Upper lobe of right lung (tissue), 1 donor: Measurements from ENCODE around the gene SELENOF. TPM values are rescaled to one million over a fixed set of nuclear protein-coding genes. Genes with fewer than 3 reads are reported as not detected.
"Not testable (repeated sequence)": the region's sequence is repeated elsewhere in the genome, so short reads cannot be mapped to it uniquely, and the experiment has no call there.

Source experiments
- ATAC-seq: fragments of 200-7000 bp; cut with Tn5 transposase; one replicate; pipeline ENCODE4 v1.9.1; 2020; ENCODE audit warnings: mild to moderate bottlenecking, moderate library complexity
- DNase-seq: peaks from one replicate; pipeline ENCODE4 v3.0.0-alpha.2; 2020
- H3K27ac ChIP-seq: fragments of 200-600 bp; one replicate; pipeline ENCODE4 v1.8.0; 2022
- H3K27me3 ChIP-seq: fragments of 200-600 bp; one replicate; pipeline ENCODE4 v1.8.0; 2022; ENCODE audit warnings: mild to moderate bottlenecking
- H3K36me3 ChIP-seq: fragments of 200-600 bp; one replicate; pipeline ENCODE4 v1.8.0; 2022
- H3K4me1 ChIP-seq: fragments of 200-600 bp; one replicate; pipeline ENCODE4 v1.8.0; 2022
- H3K4me3 ChIP-seq: fragments of 200-600 bp; one replicate; pipeline ENCODE4 v1.8.0; 2022; ENCODE audit warnings: mild to moderate bottlenecking
- H3K9me3 ChIP-seq: fragments of 200-600 bp; one replicate; pipeline ENCODE4 v1.8.0; 2022
- intact Hi-C: fragments of 100-400 bp; cut with DNase I; formaldehyde crosslinking; loops from one replicate; pipeline ENCODE4 v1.11.0; 2022
- total RNA-seq: library from RNA; stranded (reverse); fragmentation: NEBNext Ultra II Directional; extraction: Animal tissue kit (Norgen Biotek cat#: 25700); gene quantifications from one replicate; pipeline ENCODE4 v1.2.1, GENCODE V29; 2021
- TF ChIP-seq, protein P1 (sequence below): fragments of 200-600 bp; IDR thresholded peaks from one replicate; pipeline ENCODE4 v1.8.0; 2022; ENCODE audit warnings: antibody characterized with exemption
- donor health status: DM: no; HTN: yes; CAD: no; lungs with severe emphysema.

The SELENOF gene
- total RNA-seq, 1 donor from 2014 or later, result 197 TPM

DNA sequence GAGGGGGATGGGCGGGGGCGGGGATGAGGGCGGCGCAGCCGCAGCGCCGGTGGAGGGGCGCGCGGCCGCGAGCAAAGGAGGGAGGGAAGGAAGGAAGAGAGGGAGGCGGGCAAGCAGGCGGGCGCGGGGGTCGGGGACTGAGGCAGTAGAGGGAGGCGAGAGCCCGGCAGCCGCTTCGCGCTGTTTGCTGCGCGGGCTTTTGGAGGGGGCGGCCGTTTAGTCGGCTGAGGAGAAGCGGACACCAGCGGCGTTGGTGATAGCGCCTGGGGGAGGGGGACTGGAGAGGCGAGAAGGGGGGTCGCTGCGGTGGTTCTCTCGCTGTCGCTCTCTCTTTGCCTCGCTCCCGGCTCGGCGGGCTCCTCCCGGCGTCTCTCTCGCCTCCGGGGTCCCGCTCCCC is 673 bp upstream of the SELENOF start, which contains the start of gene HS2ST1:
Gene HS2ST1 (plus strand): TSS at position 35 of the 397 bp plus-strand sequence.
- H3K4me3 ChIP-seq, result peak within 1 kb of the TSS; percentile 64
- DNase-seq (no peak), ATAC-seq (no peak)
- peak within 1 kb of the TSS; percentile 93 for H3K27ac ChIP-seq
- H3K4me1 ChIP-seq, result peaks cover 13% of the 10 kb centered on the region
- no peaks in the 10 kb centered on the region for H3K27me3 ChIP-seq
- intact Hi-C loops, result no loop called here
- H3K36me3 ChIP-seq, result no peaks in the 10 kb centered on the region
- H3K9me3 ChIP-seq, result no peaks in the 10 kb centered on the region
- TF ChIP-seq, protein P1, sequence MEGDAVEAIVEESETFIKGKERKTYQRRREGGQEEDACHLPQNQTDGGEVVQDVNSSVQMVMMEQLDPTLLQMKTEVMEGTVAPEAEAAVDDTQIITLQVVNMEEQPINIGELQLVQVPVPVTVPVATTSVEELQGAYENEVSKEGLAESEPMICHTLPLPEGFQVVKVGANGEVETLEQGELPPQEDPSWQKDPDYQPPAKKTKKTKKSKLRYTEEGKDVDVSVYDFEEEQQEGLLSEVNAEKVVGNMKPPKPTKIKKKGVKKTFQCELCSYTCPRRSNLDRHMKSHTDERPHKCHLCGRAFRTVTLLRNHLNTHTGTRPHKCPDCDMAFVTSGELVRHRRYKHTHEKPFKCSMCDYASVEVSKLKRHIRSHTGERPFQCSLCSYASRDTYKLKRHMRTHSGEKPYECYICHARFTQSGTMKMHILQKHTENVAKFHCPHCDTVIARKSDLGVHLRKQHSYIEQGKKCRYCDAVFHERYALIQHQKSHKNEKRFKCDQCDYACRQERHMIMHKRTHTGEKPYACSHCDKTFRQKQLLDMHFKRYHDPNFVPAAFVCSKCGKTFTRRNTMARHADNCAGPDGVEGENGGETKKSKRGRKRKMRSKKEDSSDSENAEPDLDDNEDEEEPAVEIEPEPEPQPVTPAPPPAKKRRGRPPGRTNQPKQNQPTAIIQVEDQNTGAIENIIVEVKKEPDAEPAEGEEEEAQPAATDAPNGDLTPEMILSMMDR, result no peak

GRCh38 chr1:86913399-86913895 is 479 bp downstream of the SELENOF start:
- TF ChIP-seq, protein P1, result no peak
- peak overlapping the region; percentile 93 for H3K27ac ChIP-seq
- H3K9me3 ChIP-seq, result no peaks in the 10 kb centered on the region
- intact Hi-C loops, result no loop called here
- H3K4me1 ChIP-seq, result peaks cover 13% of the 10 kb centered on the region
- H3K27me3 ChIP-seq, result no peaks in the 10 kb centered on the region
- H3K36me3 ChIP-seq, result no peaks in the 10 kb centered on the region
- no peak for DNase-seq
- peak overlapping the region; percentile 64 for H3K4me3 ChIP-seq
- ATAC-seq, result no peak

DNA sequence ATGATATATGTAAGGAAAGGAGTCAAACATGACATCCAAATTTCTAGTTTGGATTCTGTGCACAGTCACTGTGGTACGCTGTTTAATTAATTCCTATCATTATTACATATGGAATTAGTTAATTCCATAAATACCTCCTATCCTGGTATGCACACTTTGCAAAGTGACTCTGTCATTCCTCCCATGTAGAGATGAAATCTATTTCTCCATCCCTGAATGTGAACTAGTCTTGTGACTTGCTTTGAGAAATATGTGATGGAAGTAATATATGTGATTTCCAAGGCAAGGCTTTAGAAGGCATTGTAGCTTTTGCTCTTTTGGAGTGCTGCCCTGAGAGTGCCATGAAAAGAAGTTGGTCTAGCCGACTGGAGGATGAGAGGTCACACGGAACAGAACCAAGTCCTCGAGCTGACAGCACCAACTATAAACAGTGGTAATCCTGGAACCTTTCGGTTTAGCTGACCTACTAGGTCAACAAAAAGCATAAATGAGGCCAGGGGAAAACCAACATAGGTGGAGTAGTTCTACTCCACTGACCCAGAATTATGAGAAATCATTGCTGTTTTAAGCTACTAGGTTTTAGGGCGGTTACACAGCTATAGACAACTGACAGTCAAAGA is 1.5 kb downstream of the SELENOF start:
- Histone ChIP-seq H3K27ac (no peak overlapping the region), H3K4me1 (peaks cover 13% of the 10 kb centered on the region), H3K36me3 (peaks cover 2% of the 10 kb centered on the region), H3K9me3 (no peaks in the 10 kb centered on the region), H3K27me3 (no peaks in the 10 kb centered on the region), H3K4me3 (peak overlapping the region; percentile 64)
- no peak for DNase-seq
- intact Hi-C loops, result no loop called here
- TF ChIP-seq, protein P1, result no peak
- no peak for ATAC-seq

DNA sequence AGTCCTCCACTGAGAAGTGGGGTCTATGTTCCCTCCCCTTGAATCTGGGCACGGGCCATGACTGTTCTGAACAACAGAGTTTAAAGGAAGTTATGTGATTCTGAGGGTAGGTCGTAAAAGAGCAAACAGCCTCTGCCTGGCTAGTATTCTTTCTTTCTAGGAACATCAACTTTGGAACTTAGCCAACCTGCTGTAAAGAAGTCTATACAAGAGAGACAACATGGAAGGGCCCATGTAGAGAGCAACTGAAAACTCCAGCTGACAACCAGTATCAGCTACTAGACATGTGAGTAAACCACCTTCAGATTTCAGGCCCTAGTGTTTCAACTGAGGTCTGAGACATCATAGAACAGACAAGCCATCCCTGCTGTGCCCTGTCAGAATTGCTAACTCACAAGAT is 7.5 kb downstream of the SELENOF start:
- TF ChIP-seq, protein P1, result no peak
- no peaks in the 10 kb centered on the region for H3K9me3 ChIP-seq
- H3K27me3 ChIP-seq, result no peaks in the 10 kb centered on the region
- H3K36me3 ChIP-seq, result peaks cover 22% of the 10 kb centered on the region
- no peak for ATAC-seq
- H3K4me3 ChIP-seq, result no peak overlapping the region
- no peak overlapping the region for H3K27ac ChIP-seq
- DNase-seq, result no peak
- intact Hi-C loops, result no loop called here
- no peaks in the 10 kb centered on the region for H3K4me1 ChIP-seq

GRCh38 chr1:86905875-86906274 is 8.1 kb downstream of the SELENOF start:
- intact Hi-C loops, result no loop called here
- Histone ChIP-seq H3K9me3 (no peaks in the 10 kb centered on the region), H3K4me1 (no peaks in the 10 kb centered on the region), H3K4me3 (no peak overlapping the region), H3K36me3 (peaks cover 25% of the 10 kb centered on the region), H3K27ac (no peak overlapping the region), H3K27me3 (no peaks in the 10 kb centered on the region)
- TF ChIP-seq, protein P1, result no peak
- DNase-seq (no peak), ATAC-seq (no peak)

GRCh38 chr1:86899401-86899800 is 14.5 kb downstream of the SELENOF start:
- peaks cover 24% of the 10 kb centered on the region for H3K36me3 ChIP-seq
- H3K27ac ChIP-seq, H3K27me3 ChIP-seq, H3K9me3 ChIP-seq, H3K4me3 ChIP-seq, intact Hi-C loops, DNase-seq, ATAC-seq, H3K4me1 ChIP-seq: not testable (repeated sequence)
